Uterus (tissue), 4 donors: ENCODE results near the gene FAM181A. TPM values are rescaled to one million over a fixed set of nuclear protein-coding genes. Genes with fewer than 3 reads are reported as not detected.
A peak's percentile ranks its signal among the peaks of the same experiment; 100 is the strongest.

ENCODE experiments used
- DNase-seq, 2 donors: peaks; one replicate each; pipeline ENCODE4 v3.0.0-alpha.2; 2019 to 2020
- H3K27ac ChIP-seq, 2 donors: fragments of 200-600 bp; sonication (generic); 1 replicate in 1 of 2; 2 replicates in 1 of 2; pipeline ENCODE4 v1.5.1; 2016 to 2018
- H3K27me3 ChIP-seq, 2 donors: fragments of 200-600 bp; sonication (generic); one replicate each; pipeline ENCODE4 v1.5.1; 2018 to 2019; ENCODE audit warnings: control low read depth in 1 of 2
- H3K36me3 ChIP-seq, 2 donors: fragments of 200-600 bp; sonication (generic); one replicate each; pipeline ENCODE4 v1.5.1; 2019; ENCODE audit warnings: control low read depth in 1 of 2
- H3K4me1 ChIP-seq, 2 donors: fragments of 200-600 bp; sonication (generic); one replicate each; pipeline ENCODE4 v1.5.1; 2018 to 2019; ENCODE audit warnings: control low read depth in 1 of 2
- H3K4me3 ChIP-seq, 2 donors: fragments of 200-600 bp; sonication (generic); 1 replicate in 1 of 2; 2 replicates in 1 of 2; pipeline ENCODE4 v1.5.1; 2018 to 2019; ENCODE audit warnings: mild to moderate bottlenecking in 1 of 2
- H3K9me3 ChIP-seq, 2 donors: fragments of 200-600 bp; sonication (generic); one replicate each; pipeline ENCODE4 v1.5.1; 2019; ENCODE audit warnings: control low read depth in 1 of 2
- POLR2A ChIP-seq, 2 donors: fragments of 450-650 bp; IDR thresholded peaks; one replicate each; pipeline ENCODE4 v1.6.1; 2016; ENCODE audit warnings: antibody characterized with exemption in 2 of 2, mild to moderate bottlenecking in 1 of 2, moderate library complexity in 1 of 2
- intact Hi-C: fragments of 100-400 bp; cut with DNase I; formaldehyde crosslinking; loops from one replicate; pipeline ENCODE4 v1.15.1; 2023; ENCODE audit warnings: low total_unique reads
- total RNA-seq, 4 donors: library from RNA; depleted of rRNA in 3 of 4; stranded (reverse); fragments of >200 nt in 3 of 4; gene quantifications; one replicate each; pipeline versions ENCODE4 v1.1.0 to v1.2.4, GENCODE V29; 2014 to 2023
- TF ChIP-seq, protein P1 (sequence below), 4 experiments: fragments of 200-600 bp in 2 of 4; fragments of 450-650 bp in 2 of 4; sonication (generic) in 2 of 4; IDR thresholded peaks; one replicate each; pipeline ENCODE4 v1.5.1; 2016 to 2019; ENCODE audit warnings: antibody characterized with exemption in 4 of 4, mild to moderate bottlenecking in 2 of 4, moderate library complexity in 1 of 4
- donor health status: DM: yes; HTN: yes; CAD: no.

Gene FAM181A
- total RNA-seq, 4 donors from 2014 or later = 0.48 TPM; not detected in 3

DNA sequence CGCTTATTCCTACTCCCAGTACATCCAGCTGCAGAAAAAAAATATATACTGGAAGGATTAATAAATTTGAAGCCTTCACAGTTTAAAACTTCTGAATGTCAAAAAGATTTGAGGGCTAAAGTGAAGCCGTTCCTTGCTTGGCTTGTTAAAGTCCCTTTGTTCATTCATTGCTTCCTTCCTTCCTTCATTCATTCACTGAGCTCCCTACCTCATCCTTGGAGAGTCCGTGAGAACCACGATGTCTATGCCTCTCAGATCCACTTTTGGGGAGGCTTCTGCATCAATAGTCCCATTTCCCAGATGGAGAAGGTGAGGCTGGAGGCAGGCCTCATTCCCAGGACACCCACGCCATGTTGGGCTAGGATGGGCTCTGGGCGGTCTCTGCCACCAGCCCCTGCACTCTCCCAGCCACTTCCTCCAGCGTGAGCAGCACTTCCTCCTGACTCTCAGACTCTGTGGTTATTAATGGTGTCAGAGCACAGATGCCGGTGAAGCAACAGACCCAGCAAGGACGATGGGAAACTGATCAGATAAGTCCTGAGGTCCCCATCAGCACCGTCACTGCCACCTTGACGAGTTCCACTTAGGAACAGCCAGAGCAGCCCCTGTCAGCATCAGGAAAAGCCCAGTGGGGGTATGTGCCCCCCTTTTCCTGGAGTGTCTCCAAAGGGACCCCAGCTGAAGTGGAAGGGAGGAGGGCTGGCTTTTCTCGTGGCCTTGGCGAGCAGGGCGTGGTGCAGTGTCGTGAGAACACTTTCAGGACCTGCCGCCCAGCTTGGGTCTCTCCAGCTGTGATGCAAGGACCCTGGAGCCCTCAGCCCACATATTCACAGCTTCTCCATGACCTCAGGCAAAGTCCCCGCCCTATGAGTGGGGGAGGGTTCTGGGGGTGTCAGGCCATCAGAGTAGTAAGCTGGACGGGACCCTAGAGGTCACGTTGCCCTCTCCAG lies 28.0 kb downstream of the FAM181A start:
- H3K36me3 ChIP-seq = no peaks in the 10 kb centered on the region
- intact Hi-C loops = no loop called here
- H3K9me3 ChIP-seq = no peaks in the 10 kb centered on the region
- DNase-seq = no peak
- no peaks in the 10 kb centered on the region for H3K4me1 ChIP-seq
- TF ChIP-seq, protein P1, sequence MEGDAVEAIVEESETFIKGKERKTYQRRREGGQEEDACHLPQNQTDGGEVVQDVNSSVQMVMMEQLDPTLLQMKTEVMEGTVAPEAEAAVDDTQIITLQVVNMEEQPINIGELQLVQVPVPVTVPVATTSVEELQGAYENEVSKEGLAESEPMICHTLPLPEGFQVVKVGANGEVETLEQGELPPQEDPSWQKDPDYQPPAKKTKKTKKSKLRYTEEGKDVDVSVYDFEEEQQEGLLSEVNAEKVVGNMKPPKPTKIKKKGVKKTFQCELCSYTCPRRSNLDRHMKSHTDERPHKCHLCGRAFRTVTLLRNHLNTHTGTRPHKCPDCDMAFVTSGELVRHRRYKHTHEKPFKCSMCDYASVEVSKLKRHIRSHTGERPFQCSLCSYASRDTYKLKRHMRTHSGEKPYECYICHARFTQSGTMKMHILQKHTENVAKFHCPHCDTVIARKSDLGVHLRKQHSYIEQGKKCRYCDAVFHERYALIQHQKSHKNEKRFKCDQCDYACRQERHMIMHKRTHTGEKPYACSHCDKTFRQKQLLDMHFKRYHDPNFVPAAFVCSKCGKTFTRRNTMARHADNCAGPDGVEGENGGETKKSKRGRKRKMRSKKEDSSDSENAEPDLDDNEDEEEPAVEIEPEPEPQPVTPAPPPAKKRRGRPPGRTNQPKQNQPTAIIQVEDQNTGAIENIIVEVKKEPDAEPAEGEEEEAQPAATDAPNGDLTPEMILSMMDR (IDR thresholded peaks at IDR 0.05) = no peak
- no peak for TF ChIP-seq POLR2A (IDR thresholded peaks at IDR 0.05)
- H3K27ac ChIP-seq = no peak overlapping the region
- no peak overlapping the region for H3K4me3 ChIP-seq
- H3K27me3 ChIP-seq = no peaks in the 10 kb centered on the region

GRCh38 chr14:93955850-93956481 lies 28.8 kb downstream of the FAM181A start:
- H3K4me3 ChIP-seq = no peak overlapping the region
- no peaks in the 10 kb centered on the region for H3K36me3 ChIP-seq
- H3K27me3 ChIP-seq = no peaks in the 10 kb centered on the region
- intact Hi-C loops = no loop called here
- DNase-seq = no peak
- no peaks in the 10 kb centered on the region for H3K4me1 ChIP-seq
- no peak overlapping the region for H3K27ac ChIP-seq
- TF ChIP-seq, protein P1 (IDR thresholded peaks at IDR 0.05) = no peak
- no peak for TF ChIP-seq POLR2A (IDR thresholded peaks at IDR 0.05)
- no peaks in the 10 kb centered on the region for H3K9me3 ChIP-seq

GRCh38 chr14:93956514-93957332 lies 29.6 kb downstream of the FAM181A start:
- intact Hi-C loops = no loop called here
- no peak for TF ChIP-seq POLR2A (IDR thresholded peaks at IDR 0.05)
- H3K27me3 ChIP-seq = no peaks in the 10 kb centered on the region
- no peak for DNase-seq
- H3K4me1 ChIP-seq = no peaks in the 10 kb centered on the region
- no peaks in the 10 kb centered on the region for H3K36me3 ChIP-seq
- H3K9me3 ChIP-seq = no peaks in the 10 kb centered on the region
- H3K27ac ChIP-seq = no peak overlapping the region
- H3K4me3 ChIP-seq = no peak overlapping the region

GRCh38 chr14:93957333-93957710 lies 30.2 kb downstream of the FAM181A start:
- Histone ChIP-seq H3K36me3 (no peaks in the 10 kb centered on the region), H3K27ac (peak overlapping the region in 1 of 2 donors; percentile 3), H3K4me1 (no peaks in the 10 kb centered on the region), H3K27me3 (no peaks in the 10 kb centered on the region), H3K4me3 (no peak overlapping the region), H3K9me3 (no peaks in the 10 kb centered on the region)
- intact Hi-C loops = no loop called here
- DNase-seq = no peak
- TF ChIP-seq POLR2A (IDR thresholded peaks at IDR 0.05) = no peak
- TF ChIP-seq, protein P1 (IDR thresholded peaks at IDR 0.05) = no peak

GRCh38 chr14:93957751-93958566 lies 30.8 kb downstream of the FAM181A start:
- no peak for TF ChIP-seq POLR2A (IDR thresholded peaks at IDR 0.05)
- TF ChIP-seq, protein P1 (IDR thresholded peaks at IDR 0.05) = no peak
- no peaks in the 10 kb centered on the region for H3K9me3 ChIP-seq
- H3K27me3 ChIP-seq = no peaks in the 10 kb centered on the region
- no peaks in the 10 kb centered on the region for H3K36me3 ChIP-seq
- no peaks in the 10 kb centered on the region for H3K4me1 ChIP-seq
- peak overlapping the region in 1 of 2 donors; percentile 24 for H3K27ac ChIP-seq
- intact Hi-C loops = no loop called here
- H3K4me3 ChIP-seq = no peak overlapping the region
- DNase-seq = no peak
